Glutamatergic neuron (in vitro differentiated cells): ENCODE data around the gene BMP6. TPM values are rescaled to one million over a fixed set of nuclear protein-coding genes. Genes with fewer than 3 reads are reported as not detected.

ENCODE experiments used
- DNase-seq: peaks from one replicate; pipeline ENCODE4 v3.0.0; 2022
- H3K27ac Mint-ChIP-seq: one replicate; pipeline ENCODE4 v1.8.0; 2020; ENCODE audit warnings: mild to moderate bottlenecking, mixed read lengths, inconsistent platforms; ENCODE audit not compliant: unreplicated experiment
- H3K27me3 Mint-ChIP-seq: one replicate; pipeline ENCODE4 v1.8.0; 2020; ENCODE audit warnings: mild to moderate bottlenecking, moderate library complexity, mixed read lengths, inconsistent platforms; ENCODE audit not compliant: unreplicated experiment
- H3K36me3 Mint-ChIP-seq: one replicate; pipeline ENCODE4 v1.8.0; 2020; ENCODE audit warnings: mild to moderate bottlenecking, mixed read lengths, inconsistent platforms; ENCODE audit not compliant: unreplicated experiment
- H3K4me1 Mint-ChIP-seq: one replicate; pipeline ENCODE4 v1.8.0; 2020; ENCODE audit warnings: mild to moderate bottlenecking, low read depth, mixed read lengths, inconsistent platforms; ENCODE audit not compliant: unreplicated experiment
- H3K4me3 Mint-ChIP-seq: one replicate; pipeline ENCODE4 v1.8.0; 2020; ENCODE audit warnings: mild to moderate bottlenecking, mixed read lengths, inconsistent platforms; ENCODE audit not compliant: unreplicated experiment
- H3K9me3 Mint-ChIP-seq: one replicate; pipeline ENCODE4 v1.8.0; 2020; ENCODE audit warnings: mild to moderate bottlenecking, moderate library complexity, mixed read lengths, inconsistent platforms; ENCODE audit not compliant: unreplicated experiment
- total RNA-seq: library from RNA; stranded (reverse); fragmentation: NEBNext Ultra II Directional; extraction: Animal tissue kit (Norgen Biotek cat#: 25700); gene quantifications from one replicate; pipeline ENCODE4 v1.2.1, GENCODE V29; 2021; ENCODE audit not compliant: unreplicated experiment
- TF ChIP-seq, protein P1 (sequence below): fragments of 200-600 bp; sonication (generic); IDR thresholded peaks from one replicate; pipeline ENCODE4 v1.5.0; 2021; ENCODE audit not compliant: partially characterized antibody, unreplicated experiment

BMP6 gene
- total RNA-seq, 1 donor from 2014 or later, result 0.25 TPM

DNA sequence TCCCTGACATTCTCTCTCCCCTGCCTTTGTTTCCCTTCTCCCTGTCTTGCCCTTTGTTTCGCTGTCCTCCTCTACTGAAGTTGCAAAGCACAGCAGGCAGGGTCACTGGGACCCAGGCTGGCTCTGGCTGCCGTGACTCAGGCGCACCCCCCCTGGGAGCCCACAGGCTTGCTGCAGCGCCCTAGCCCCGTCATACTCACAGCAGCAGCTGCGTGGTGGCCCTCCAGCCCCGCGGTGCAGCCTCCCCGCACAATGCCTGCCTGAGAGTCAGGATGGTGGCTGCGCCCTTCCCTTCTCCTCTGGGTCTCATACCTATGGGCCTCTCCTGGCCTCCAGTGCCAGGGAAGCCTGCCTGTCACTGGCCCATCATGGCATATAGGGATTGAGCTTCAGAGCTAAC is 143.0 kb downstream of the BMP6 start:
- no peak overlapping the region for H3K4me3 Mint-ChIP-seq
- DNase-seq, result no peak
- H3K27me3 Mint-ChIP-seq, result no peaks in the 10 kb centered on the region
- H3K9me3 Mint-ChIP-seq, result peaks cover 1% of the 10 kb centered on the region
- TF ChIP-seq, protein P1, sequence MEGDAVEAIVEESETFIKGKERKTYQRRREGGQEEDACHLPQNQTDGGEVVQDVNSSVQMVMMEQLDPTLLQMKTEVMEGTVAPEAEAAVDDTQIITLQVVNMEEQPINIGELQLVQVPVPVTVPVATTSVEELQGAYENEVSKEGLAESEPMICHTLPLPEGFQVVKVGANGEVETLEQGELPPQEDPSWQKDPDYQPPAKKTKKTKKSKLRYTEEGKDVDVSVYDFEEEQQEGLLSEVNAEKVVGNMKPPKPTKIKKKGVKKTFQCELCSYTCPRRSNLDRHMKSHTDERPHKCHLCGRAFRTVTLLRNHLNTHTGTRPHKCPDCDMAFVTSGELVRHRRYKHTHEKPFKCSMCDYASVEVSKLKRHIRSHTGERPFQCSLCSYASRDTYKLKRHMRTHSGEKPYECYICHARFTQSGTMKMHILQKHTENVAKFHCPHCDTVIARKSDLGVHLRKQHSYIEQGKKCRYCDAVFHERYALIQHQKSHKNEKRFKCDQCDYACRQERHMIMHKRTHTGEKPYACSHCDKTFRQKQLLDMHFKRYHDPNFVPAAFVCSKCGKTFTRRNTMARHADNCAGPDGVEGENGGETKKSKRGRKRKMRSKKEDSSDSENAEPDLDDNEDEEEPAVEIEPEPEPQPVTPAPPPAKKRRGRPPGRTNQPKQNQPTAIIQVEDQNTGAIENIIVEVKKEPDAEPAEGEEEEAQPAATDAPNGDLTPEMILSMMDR, result no peak
- H3K27ac Mint-ChIP-seq, result no peak overlapping the region
- no peaks in the 10 kb centered on the region for H3K36me3 Mint-ChIP-seq
- no peaks in the 10 kb centered on the region for H3K4me1 Mint-ChIP-seq

GRCh38 chr6:7878401-7878964 is 152.6 kb downstream of the BMP6 start:
- Mint-ChIP-seq H3K4me3 (no peak overlapping the region), H3K4me1 (no peaks in the 10 kb centered on the region), H3K27me3 (no peaks in the 10 kb centered on the region), H3K36me3 (no peaks in the 10 kb centered on the region), H3K9me3 (peaks cover 6% of the 10 kb centered on the region), H3K27ac (no peak overlapping the region)
- TF ChIP-seq, protein P1, result no peak
- DNase-seq, result no peak

GRCh38 chr6:7879043-7879442 is 153.1 kb downstream of the BMP6 start:
- TF ChIP-seq, protein P1, result no peak
- H3K36me3 Mint-ChIP-seq, result no peaks in the 10 kb centered on the region
- H3K27ac Mint-ChIP-seq, result no peak overlapping the region
- DNase-seq, result no peak
- H3K4me1 Mint-ChIP-seq, result no peaks in the 10 kb centered on the region
- no peaks in the 10 kb centered on the region for H3K27me3 Mint-ChIP-seq
- peaks cover 3% of the 10 kb centered on the region for H3K9me3 Mint-ChIP-seq
- no peak overlapping the region for H3K4me3 Mint-ChIP-seq

GRCh38 chr6:7879579-7879978 is 153.7 kb downstream of the BMP6 start:
- Mint-ChIP-seq H3K27ac (no peak overlapping the region), H3K4me1 (no peaks in the 10 kb centered on the region), H3K9me3 (peaks cover 3% of the 10 kb centered on the region), H3K4me3 (no peak overlapping the region), H3K27me3 (no peaks in the 10 kb centered on the region), H3K36me3 (no peaks in the 10 kb centered on the region)
- DNase-seq, result no peak
- TF ChIP-seq, protein P1, result no peak

GRCh38 chr6:7879980-7880717 is 154.2 kb downstream of the BMP6 start:
- H3K36me3 Mint-ChIP-seq, result no peaks in the 10 kb centered on the region
- TF ChIP-seq, protein P1, result no peak
- no peaks in the 10 kb centered on the region for H3K27me3 Mint-ChIP-seq
- peaks cover 3% of the 10 kb centered on the region for H3K9me3 Mint-ChIP-seq
- H3K4me1 Mint-ChIP-seq, result no peaks in the 10 kb centered on the region
- no peak overlapping the region for H3K27ac Mint-ChIP-seq
- no peak for DNase-seq
- H3K4me3 Mint-ChIP-seq, result no peak overlapping the region
